ENCODE results near the gene RAB3A. TPM values are rescaled to one million over a fixed set of nuclear protein-coding genes. Genes with fewer than 3 reads are reported as not detected.

RAB3A gene
- total RNA-seq, 1 experiment from 2014 or later, result 10.6 TPM

- no peak for DNase-seq (ENCODE audit: low read depth, low spot score)
- Histone ChIP-seq H4K20me1 (ENCODE audit: insufficient read depth) (no peaks in the 10 kb centered on the region), H3K9me3 (ENCODE audit: control insufficient read depth in 1 of 2, insufficient read depth in 1 of 2, low read depth in 1 of 2, low read length in 2 of 2) (no peaks in the 10 kb centered on the region), H2AFZ (ENCODE audit: low read depth, low read length, poor library complexity, severe bottlenecking) (no peak overlapping the region), H3K4me3 (replicated peaks in 1 of 2; ENCODE audit: low read depth in 1 of 2, low read length in 2 of 2) (no peak overlapping the region), H3K27me3 (ENCODE audit: insufficient read depth, low read length) (no peaks in the 10 kb centered on the region), H3K27ac (ENCODE audit: low read depth, low read length) (no peak overlapping the region), H3K9ac (ENCODE audit: low read length) (no peak overlapping the region), H3K9me2 (ENCODE audit: insufficient read depth) (no peaks in the 10 kb centered on the region), H3K4me2 (ENCODE audit: low read length) (no peak overlapping the region), H3K4me1 (ENCODE audit: control insufficient read depth in 1 of 2, insufficient read depth in 2 of 2, low read length in 2 of 2) (peaks cover 9 to 19% of the 10 kb centered on the region in 2 experiments; a peak in 3 of 4 replicates), H3K36me3 (ENCODE audit: control insufficient read depth in 1 of 2, insufficient read depth in 2 of 2, low read length in 2 of 2) (peaks cover 5 to 7% of the 10 kb centered on the region in 2 experiments; a peak in 3 of 4 replicates), H3K79me2 (ENCODE audit: insufficient read depth, low read length) (peaks cover 14% of the 10 kb centered on the region)
- CTCF ChIA-PET, result no interaction called here
- TF ChIP-seq YY1 (IDR thresholded peaks at IDR 0.05; ENCODE audit: extremely low read depth, insufficient replicate concordance, low read depth, low read length) (no peak), SIN3A (IDR thresholded peaks at IDR 0.05; ENCODE audit: low read depth) (no peak)
- ATAC-seq, result no peak
- intact Hi-C loops (cut with micrococcal nuclease), result no loop called here
- BruUV-seq (replicated peaks), result no TSS peak
- POLR2A ChIA-PET, result no interaction called here
- RAD21 ChIA-PET (ENCODE audit: low non-redundant PET in 1 of 2, low total read pairs in 2 of 2, uncharacterized antibody in 2 of 2, unreplicated experiment in 2 of 2), result no interaction called here
Observed at GRCh38 chr19:18149596-18149975, 54.3 kb downstream of the RAB3A start.

- Histone ChIP-seq H3K9me2 (ENCODE audit: insufficient read depth) (no peaks in the 10 kb centered on the region), H3K79me2 (ENCODE audit: insufficient read depth, low read length) (no peaks in the 10 kb centered on the region), H3K36me3 (ENCODE audit: control insufficient read depth in 1 of 2, insufficient read depth in 2 of 2, low read length in 2 of 2) (peaks cover 7 to 19% of the 10 kb centered on the region in 2 experiments; a peak in 3 of 4 replicates), H2AFZ (ENCODE audit: low read depth, low read length, poor library complexity, severe bottlenecking) (no peak overlapping the region), H3K9ac (ENCODE audit: low read length) (no peak overlapping the region), H4K20me1 (ENCODE audit: insufficient read depth) (no peaks in the 10 kb centered on the region), H3K9me3 (ENCODE audit: control insufficient read depth in 1 of 2, insufficient read depth in 1 of 2, low read depth in 1 of 2, low read length in 2 of 2) (no peaks in the 10 kb centered on the region), H3K4me3 (replicated peaks in 1 of 2; ENCODE audit: low read depth in 1 of 2, low read length in 2 of 2) (no peak overlapping the region), H3K27me3 (ENCODE audit: insufficient read depth, low read length) (no peaks in the 10 kb centered on the region), H3K4me2 (ENCODE audit: low read length) (no peak overlapping the region), H3K4me1 (ENCODE audit: control insufficient read depth in 1 of 2, insufficient read depth in 2 of 2, low read length in 2 of 2) (peaks cover 7 to 11% of the 10 kb centered on the region in 2 experiments; a peak in 3 of 4 replicates), H3K27ac (ENCODE audit: low read depth, low read length) (no peak overlapping the region)
- intact Hi-C loops (cut with micrococcal nuclease), result no loop called here
- ChIA-PET RAD21 (ENCODE audit: low non-redundant PET in 1 of 2, low total read pairs in 2 of 2, uncharacterized antibody in 2 of 2, unreplicated experiment in 2 of 2) (no interaction called here), CTCF (no interaction called here), POLR2A (no interaction called here)
- BruUV-seq (replicated peaks), result no TSS peak
- no peak for ATAC-seq
- no peak for DNase-seq (ENCODE audit: low read depth, low spot score)
- TF ChIP-seq EZH2phosphoT487 (IDR thresholded peaks at IDR 0.05; ENCODE audit: borderline replicate concordance), result no peak
- TF ChIP-seq ELF1 (IDR thresholded peaks at IDR 0.05; ENCODE audit: borderline replicate concordance, low read depth), result no peak
- no peak for TF ChIP-seq MAX (IDR thresholded peaks at IDR 0.05)
- no peak for TF ChIP-seq FOSL1 (IDR thresholded peaks at IDR 0.05; ENCODE audit: low read depth)
- TF ChIP-seq CEBPB (IDR thresholded peaks at IDR 0.05; ENCODE audit: low read depth), result no peak
- TF ChIP-seq EZH2 (IDR thresholded peaks at IDR 0.05), result no peak
- no peak for TF ChIP-seq JUND (IDR thresholded peaks at IDR 0.05)
Observed at GRCh38 chr19:18147396-18147795, 56.4 kb downstream of the RAB3A start.

Other genes starting within 250 kb of the RAB3A start
- 0.61 TPM for gene KCNN1, start 236.9 kb downstream of the RAB3A start, total RNA-seq (2021; ENCODE audit: unreplicated experiment)
- gene ARRDC2, start 195.9 kb downstream of the RAB3A start, total RNA-seq (2021; ENCODE audit: unreplicated experiment), result 36.5 TPM
- gene IL12RB1, start 117.1 kb downstream of the RAB3A start, total RNA-seq (2021; ENCODE audit: unreplicated experiment), result not detected
- gene MAST3, start 106.3 kb downstream of the RAB3A start, total RNA-seq (2021; ENCODE audit: unreplicated experiment), result 14.2 TPM
- 53.4 TPM for gene PIK3R2, start 50.9 kb downstream of the RAB3A start, total RNA-seq (2021; ENCODE audit: unreplicated experiment)
- gene IFI30, start 30.2 kb downstream of the RAB3A start, total RNA-seq (2021; ENCODE audit: unreplicated experiment), result 64.6 TPM
- gene MPV17L2, start 10.8 kb downstream of the RAB3A start, total RNA-seq (2021; ENCODE audit: unreplicated experiment), result 18.7 TPM
- 1.5 TPM for gene PDE4C, start 22.4 kb upstream of the RAB3A start, total RNA-seq (2021; ENCODE audit: unreplicated experiment)
- gene IQCN, start 70.4 kb upstream of the RAB3A start, total RNA-seq (2021; ENCODE audit: unreplicated experiment), result 4.8 TPM
- gene JUND, start 77.6 kb upstream of the RAB3A start, total RNA-seq (2021; ENCODE audit: unreplicated experiment), result 221 TPM
- 400 TPM for gene LSM4, start 119.0 kb upstream of the RAB3A start, total RNA-seq (2021; ENCODE audit: unreplicated experiment)
- gene PGPEP1, start 136.6 kb upstream of the RAB3A start, total RNA-seq (2021; ENCODE audit: unreplicated experiment), result 30.9 TPM
- 425 TPM for gene GDF15, start 182.1 kb upstream of the RAB3A start, total RNA-seq (2021; ENCODE audit: unreplicated experiment)
- gene LRRC25, start 193.6 kb upstream of the RAB3A start, total RNA-seq (2021; ENCODE audit: unreplicated experiment), result 0.12 TPM
- 164 TPM for gene SSBP4, start 215.4 kb upstream of the RAB3A start, total RNA-seq (2021; ENCODE audit: unreplicated experiment)
- 365 TPM for gene ISYNA1, start 234.1 kb upstream of the RAB3A start, total RNA-seq (2021; ENCODE audit: unreplicated experiment)